Measurements from ENCODE around the gene ATM.
"Not testable (repeated sequence)": the region's sequence is repeated elsewhere in the genome, so short reads cannot be mapped to it uniquely, and the experiment has no call there.

The ATM gene

DNA sequence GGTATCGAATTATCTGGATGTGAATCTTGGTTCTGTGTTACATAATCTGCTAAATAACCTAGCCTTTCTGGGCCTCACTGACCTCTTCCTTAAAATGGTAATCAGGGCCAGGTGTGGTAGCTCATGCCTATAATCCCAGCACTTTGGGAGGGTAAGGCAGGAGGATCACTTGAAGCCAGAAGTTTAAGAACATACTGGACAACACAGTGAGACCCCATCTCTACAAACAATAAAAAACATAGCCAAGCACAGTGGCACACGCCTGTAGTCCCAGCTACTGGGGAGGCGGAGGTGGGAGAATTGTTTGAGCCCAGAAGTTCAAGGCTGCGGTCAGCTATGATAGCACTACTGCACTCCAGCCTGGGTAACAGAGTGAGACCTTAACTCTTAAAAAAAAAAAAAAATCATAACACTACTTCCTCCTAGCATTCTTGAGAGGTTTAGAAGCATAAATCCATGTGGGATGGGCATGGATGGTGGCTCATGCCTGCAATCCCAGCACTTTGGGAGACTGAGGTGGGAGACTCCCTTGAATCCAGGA is 171.9 kb downstream of the ATM start:
- DNase-seq = no peak

DNA sequence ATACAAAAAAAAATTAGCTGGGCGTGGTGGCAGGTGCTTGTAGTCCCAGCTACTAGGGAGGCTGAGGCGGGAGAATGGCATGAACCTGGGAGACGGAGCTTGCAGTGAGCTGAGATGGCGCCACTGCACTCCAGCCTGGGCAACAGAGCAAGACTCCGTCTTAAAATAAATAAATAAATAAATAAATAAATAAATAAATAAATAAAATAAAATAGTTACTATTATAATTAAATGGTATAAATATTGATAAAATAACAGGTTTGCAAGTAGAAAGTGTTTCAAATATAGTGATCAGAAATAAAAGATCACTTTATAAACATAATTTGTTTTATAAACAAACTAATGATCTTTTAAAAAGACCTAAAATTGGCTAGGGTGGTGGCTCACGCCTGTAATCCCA is 173.8 kb downstream of the ATM start:
- DNase-seq = not testable (repeated sequence)

DNA sequence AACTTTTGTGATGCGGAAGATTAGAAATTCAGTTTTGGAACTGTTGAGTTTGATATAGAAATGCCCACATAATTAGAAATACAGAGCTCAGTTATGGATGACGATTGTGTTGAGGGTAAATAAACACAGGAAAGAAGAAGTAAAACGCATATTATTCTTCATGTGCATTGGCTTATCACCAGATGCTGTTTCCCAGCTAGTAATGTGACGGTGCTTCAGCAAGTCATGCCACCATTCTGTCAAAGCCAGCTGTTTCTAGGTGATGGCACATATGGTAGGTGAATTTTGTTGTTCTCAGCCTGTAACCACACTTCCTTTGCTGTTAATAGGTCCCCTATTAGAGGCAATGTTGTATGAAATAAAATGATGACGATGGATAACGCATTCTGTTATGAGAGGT is 175.6 kb downstream of the ATM start:
- DNase-seq = no peak

DNA sequence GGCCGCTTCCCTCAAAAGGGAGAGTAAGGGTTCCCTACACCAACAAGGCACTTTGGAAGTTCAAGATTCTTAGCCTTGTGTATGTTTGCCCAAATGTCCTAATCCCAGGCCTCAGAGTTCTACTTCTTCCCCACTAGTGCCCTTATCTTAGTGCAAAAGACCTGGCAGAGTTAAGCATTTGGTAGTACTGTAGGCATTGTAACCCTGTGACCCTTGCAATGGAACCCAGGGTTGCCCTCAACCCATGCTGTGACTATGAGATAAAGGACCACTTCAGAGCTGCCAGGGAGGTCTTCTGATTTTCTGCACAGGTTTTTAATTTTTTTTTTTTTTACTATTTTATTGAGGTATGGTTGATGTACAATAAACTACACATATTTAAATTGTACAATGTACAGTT is 179.4 kb downstream of the ATM start:
- DNase-seq = no peak

DNA sequence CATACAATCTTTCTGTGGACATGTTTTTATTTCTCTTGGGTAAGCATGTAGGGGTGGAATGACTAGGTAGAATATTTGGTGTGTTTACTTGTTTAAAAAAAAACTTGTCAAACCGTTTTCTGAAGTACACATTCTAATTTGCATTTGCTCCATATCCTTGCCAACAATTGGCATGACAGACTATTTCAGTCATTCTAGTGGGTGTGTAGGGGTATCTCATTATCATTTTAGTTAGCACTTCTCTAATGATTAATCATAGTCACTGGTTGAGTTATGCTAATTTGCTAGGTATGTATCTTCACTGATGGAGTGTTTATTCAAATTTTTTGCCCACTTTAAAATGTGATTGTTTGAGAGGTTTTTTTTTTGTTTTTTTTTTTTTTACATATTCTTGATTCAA is 180.2 kb downstream of the ATM start:
- no peak for DNase-seq

DNA sequence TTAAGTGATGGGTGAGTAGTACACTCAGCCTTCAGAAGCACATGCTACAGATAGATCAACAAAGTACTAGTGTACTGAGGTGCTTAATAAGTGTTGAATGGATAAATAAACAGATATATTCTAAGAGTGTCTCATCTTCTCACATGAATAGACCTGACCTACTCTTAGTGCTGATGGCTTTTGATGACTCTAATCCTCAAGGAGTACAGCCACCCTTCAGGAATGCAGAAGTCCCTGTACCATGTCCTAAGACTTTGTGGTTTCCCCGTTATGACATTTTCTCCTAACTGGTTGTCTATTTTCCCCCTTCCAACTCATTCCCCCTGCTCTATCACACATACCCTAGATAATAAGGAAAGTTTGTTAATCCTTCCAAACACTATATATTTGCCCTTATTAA is 182.8 kb downstream of the ATM start:
- DNase-seq = no peak

DNA sequence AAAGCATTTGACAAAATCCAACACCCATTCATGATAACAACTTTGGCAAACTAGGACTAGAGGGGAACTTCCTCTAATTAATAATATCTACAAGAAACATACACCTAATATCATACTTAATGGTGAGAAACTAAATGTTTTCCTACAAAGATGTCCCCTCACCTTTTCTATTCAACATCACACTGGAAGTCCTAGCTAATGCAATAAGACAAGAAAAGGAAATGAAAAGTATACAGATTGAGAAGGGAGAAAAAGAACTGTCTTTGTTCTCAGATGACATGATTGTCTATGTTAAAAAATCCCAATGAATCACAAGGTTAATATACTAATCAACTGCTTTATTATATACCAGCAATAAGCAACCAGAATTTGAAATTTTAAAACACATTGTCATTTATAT is 192.1 kb downstream of the ATM start:
- no peak for DNase-seq

DNA sequence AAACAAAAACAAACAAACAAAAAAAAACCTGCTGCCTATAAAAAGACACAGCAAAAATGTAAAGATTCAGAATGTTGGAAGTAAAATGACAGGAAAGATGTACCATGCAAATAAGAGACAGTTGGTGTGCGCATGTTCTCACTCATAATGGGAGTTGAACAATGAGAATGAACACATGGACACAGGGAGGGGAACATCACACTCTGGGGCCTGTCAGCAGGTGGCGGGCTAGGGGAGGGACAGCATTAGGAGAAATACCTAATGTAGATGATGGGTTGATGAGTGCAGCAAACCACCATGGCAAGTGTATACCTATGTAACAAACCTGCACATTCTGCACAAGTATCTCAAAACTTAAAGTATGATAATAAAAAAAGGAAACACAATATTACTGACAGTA is 194.7 kb downstream of the ATM start:
- not testable (repeated sequence) for DNase-seq
